Activated T-cell treated with anti-CD3 and anti-CD28 coated beads, Interleukin-2, amount 50 U/mL, for 48 hours (primary cell): ENCODE data around the gene RETSAT.

Source experiments
- DNase-seq, 2 experiments: peaks; one replicate each; pipeline ENCODE4 v3.0.0-alpha.2; 2020

The RETSAT gene

DNA sequence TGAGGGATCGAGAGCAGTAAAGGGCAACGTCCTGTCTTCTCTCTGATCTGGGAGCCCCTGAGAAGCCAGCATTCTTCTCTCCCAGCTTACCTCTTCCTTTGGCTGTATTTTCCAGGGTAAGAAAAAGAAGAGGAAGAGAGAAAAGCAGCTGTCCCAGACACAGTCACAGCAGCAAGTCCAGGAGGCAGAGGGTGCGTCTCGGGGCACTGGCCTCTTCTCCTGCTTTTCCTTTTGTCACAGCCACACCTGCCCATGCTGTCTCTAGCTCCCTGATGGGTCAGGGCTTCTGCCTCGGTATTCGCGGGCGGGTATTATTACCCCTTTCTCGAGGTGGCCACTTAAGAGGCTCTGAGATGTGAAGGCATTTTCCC, 46.8 kb downstream of the RETSAT start:
- no peak for DNase-seq

DNA sequence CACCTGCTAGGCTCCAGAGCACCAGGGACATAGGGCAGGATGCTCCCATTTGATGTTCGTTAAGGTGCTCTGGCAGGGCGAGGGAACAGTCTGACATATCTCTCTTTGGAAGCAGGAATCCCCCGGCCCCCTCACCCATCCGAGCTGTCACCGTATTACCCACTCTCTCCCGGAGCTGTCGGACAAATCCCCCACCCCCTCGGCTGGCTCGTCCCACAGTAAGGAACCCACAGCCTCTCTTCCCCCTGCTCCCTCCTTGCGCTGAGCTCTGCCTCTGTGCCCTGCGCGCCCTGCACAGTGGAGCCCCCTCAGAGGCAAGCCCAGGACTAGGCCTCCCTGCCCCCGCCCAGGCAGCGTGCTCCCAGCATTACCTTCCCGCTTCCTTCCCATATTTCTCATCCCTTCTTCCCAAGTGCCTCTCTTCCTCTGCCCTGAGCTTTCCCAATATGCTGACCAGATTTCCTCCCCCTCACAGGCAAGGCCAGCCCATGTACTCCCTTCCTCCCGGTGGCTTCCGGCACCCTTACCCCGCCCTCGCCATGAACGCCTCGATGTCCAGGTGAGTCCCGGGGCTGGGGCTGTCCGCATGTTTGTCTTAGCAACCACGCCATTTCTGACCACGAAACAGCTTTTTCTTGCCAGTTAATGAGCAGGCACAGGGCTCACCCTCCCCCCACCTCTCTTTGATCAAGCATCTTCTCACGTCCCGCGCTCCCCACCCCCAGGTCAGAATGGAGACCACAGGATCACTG, 50.4 kb downstream of the RETSAT start:
- DNase-seq = no peak

DNA sequence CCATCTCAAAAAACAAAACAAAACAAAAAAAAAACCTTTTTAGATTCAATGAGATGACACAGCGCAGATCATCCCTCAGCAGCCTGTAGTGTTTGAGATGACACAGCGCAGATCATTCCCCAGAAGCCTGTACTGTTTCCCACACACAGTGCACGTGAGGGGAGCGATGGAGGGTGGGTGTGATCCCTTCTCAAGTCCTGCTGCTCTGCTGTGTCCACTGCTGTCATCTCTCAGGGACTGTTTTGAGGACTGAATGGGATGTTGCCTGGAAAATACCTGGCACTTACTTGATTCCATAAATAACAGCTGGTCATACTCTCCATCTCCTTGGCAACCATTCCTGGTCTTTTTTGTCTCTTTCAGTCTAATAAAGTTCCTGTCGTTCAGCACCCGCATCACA, 52.2 kb downstream of the RETSAT start:
- no peak for DNase-seq
